Stimulated activated CD4-positive, alpha-beta T cell treated with anti-CD3 and anti-CD28 coated beads, Interleukin-4, amount 100 ng/mL, for 1 hour (primary cell): ENCODE measurements around the gene TMEM145.

Experiments used
- DNase-seq: peaks from one replicate; pipeline ENCODE4 v3.0.0-alpha.2; 2020

Gene TMEM145

GRCh38 chr19:42290136-42290522, 23.0 kb upstream of the TMEM145 start:
- no peak for DNase-seq

GRCh38 chr19:42290523-42291434, 22.3 kb upstream of the TMEM145 start:
- DNase-seq, result peak; percentile 69

GRCh38 chr19:42291435-42291810, 21.7 kb upstream of the TMEM145 start:
- no peak for DNase-seq

GRCh38 chr19:42292042-42292960, 20.8 kb upstream of the TMEM145 start:
- no peak for DNase-seq

- DNase-seq, result no peak
These were observed 20.1 kb upstream of the TMEM145 start for GRCh38 chr19:42292963-42293362.

- DNase-seq, result no peak
These were observed 19.6 kb upstream of the TMEM145 start for GRCh38 chr19:42293540-42293939.

GRCh38 chr19:42293948-42294347, 19.2 kb upstream of the TMEM145 start:
- no peak for DNase-seq

- DNase-seq, result no peak
These were observed 18.5 kb upstream of the TMEM145 start for GRCh38 chr19:42294471-42295137.

- no peak for DNase-seq
These were observed 17.8 kb upstream of the TMEM145 start for GRCh38 chr19:42295342-42295741.

- peak; percentile 91 for DNase-seq
These were observed 17.1 kb upstream of the TMEM145 start for GRCh38 chr19:42295831-42296525.

- no peak for DNase-seq
These were observed 16.1 kb upstream of the TMEM145 start for GRCh38 chr19:42297039-42297438.

GRCh38 chr19:42301646-42302203, 11.4 kb upstream of the TMEM145 start, which contains the start of gene PRR19:
Gene PRR19, plus strand, starts transcription at chr19:42302132. Its CDS starts 7,453 bp downstream, at chr19:42309585.
- peak; percentile 29 for DNase-seq

- DNase-seq, result no peak
These were observed 10.0 kb upstream of the TMEM145 start for GRCh38 chr19:42303101-42303464.

GRCh38 chr19:42303876-42304275, 9.2 kb upstream of the TMEM145 start:
- no peak for DNase-seq

- DNase-seq, result no peak
These were observed 6.5 kb upstream of the TMEM145 start for GRCh38 chr19:42306646-42307045.

- no peak for DNase-seq
These were observed 3.4 kb upstream of the TMEM145 start for GRCh38 chr19:42309686-42310085.

- no peak for DNase-seq
These were observed 1.5 kb upstream of the TMEM145 start for GRCh38 chr19:42311657-42312056.

- DNase-seq, result no peak
These were observed 739 bp upstream of the TMEM145 start for GRCh38 chr19:42312370-42312769.

- DNase-seq, result no peak
These were observed 989 bp downstream of the TMEM145 start for GRCh38 chr19:42313840-42314755.

- DNase-seq, result no peak
These were observed 1.9 kb downstream of the TMEM145 start for GRCh38 chr19:42315024-42315423.
